ENCODE data around the gene ZBTB18. TPM values are rescaled to one million over a fixed set of nuclear protein-coding genes. Genes with fewer than 3 reads are reported as not detected.

ZBTB18 gene
- total RNA-seq, 1 donor from 2014 or later: 30.1 TPM

DNA sequence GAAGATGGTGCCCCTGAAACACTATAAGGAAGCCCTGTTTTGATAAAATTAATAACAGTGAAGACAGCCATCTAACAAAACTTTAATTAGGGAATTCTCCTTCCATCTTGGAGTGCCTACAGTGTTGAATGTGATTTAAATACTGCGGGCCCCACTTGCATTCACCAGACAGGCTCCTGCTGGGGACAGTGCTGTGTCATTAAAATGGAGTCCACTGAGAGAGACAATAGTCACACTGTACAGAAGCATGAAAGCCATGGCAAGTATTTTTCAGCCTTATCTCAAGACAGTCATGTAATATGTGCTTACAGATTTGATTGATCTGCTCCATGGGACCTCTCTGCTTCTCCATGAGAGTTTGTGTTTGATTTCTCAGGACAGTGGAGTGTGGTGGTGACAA lies 29.7 kb upstream of the ZBTB18 start:
- Histone ChIP-seq H4K20me1 (ENCODE audit: low read depth) (no peaks in the 10 kb centered on the region), H3K4me2 (peak overlapping the region; percentile 17), H3K27me3 (no peaks in the 10 kb centered on the region), H3K4me3 (no peak overlapping the region), H3K9ac (no peak overlapping the region), H3K79me2 (ENCODE audit: low read depth) (no peaks in the 10 kb centered on the region), H3F3A (ENCODE audit: low read depth) (no peaks in the 10 kb centered on the region), H3K36me3 (no peaks in the 10 kb centered on the region), H3K27ac (no peak overlapping the region), H3K4me1 (peaks cover 12% of the 10 kb centered on the region), H3K9me3 (ENCODE audit: low read depth) (no peaks in the 10 kb centered on the region), H2AFZ (replicated peaks) (no peak overlapping the region)
- H3K4me3 Mint-ChIP-seq: no peak overlapping the region
- H3K27me3 Mint-ChIP-seq (ENCODE audit: insufficient read depth, low read depth): peaks cover 2% of the 10 kb centered on the region
- TF ChIP-seq, protein P1, sequence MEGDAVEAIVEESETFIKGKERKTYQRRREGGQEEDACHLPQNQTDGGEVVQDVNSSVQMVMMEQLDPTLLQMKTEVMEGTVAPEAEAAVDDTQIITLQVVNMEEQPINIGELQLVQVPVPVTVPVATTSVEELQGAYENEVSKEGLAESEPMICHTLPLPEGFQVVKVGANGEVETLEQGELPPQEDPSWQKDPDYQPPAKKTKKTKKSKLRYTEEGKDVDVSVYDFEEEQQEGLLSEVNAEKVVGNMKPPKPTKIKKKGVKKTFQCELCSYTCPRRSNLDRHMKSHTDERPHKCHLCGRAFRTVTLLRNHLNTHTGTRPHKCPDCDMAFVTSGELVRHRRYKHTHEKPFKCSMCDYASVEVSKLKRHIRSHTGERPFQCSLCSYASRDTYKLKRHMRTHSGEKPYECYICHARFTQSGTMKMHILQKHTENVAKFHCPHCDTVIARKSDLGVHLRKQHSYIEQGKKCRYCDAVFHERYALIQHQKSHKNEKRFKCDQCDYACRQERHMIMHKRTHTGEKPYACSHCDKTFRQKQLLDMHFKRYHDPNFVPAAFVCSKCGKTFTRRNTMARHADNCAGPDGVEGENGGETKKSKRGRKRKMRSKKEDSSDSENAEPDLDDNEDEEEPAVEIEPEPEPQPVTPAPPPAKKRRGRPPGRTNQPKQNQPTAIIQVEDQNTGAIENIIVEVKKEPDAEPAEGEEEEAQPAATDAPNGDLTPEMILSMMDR (IDR thresholded peaks at IDR 0.05): no peak
- TF ChIP-seq EZH2 (IDR thresholded peaks at IDR 0.05) (no peak), EZH2phosphoT487 (IDR thresholded peaks at IDR 0.05) (no peak)
- H3K4me1 Mint-ChIP-seq: peaks cover 15% of the 10 kb centered on the region
- H3K9me3 Mint-ChIP-seq: peaks cover 2% of the 10 kb centered on the region
- peak; percentile 19 for DNase-seq (ENCODE audit: low spot score)
- no peaks in the 10 kb centered on the region for H3K36me3 Mint-ChIP-seq
- H3K27ac Mint-ChIP-seq: peak overlapping the region; percentile 3

DNA sequence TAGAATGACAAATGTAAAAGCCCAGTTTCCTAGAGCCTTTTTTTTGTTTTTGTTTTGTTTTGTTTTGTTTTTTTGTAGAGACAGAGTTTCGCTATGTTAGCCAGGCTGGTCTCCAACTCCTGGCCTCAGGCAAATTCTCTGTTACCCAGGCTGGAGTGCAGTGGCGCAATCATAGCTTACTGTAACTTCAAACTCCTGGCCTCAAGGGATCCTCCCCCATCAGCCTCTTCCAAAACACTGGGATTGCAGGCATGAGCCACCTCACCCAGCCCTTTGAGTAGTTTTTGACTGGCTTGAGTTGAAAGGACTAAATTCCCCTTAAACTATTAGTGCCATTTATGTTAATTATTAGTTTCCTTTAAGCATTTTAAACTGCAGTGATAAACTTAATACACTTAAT lies 28.8 kb upstream of the ZBTB18 start:
- DNase-seq (ENCODE audit: low spot score): no peak
- no peak overlapping the region for H3K27ac Mint-ChIP-seq
- no peak overlapping the region for H3K4me3 Mint-ChIP-seq
- H3K36me3 ChIP-seq: no peaks in the 10 kb centered on the region
- peaks cover 2% of the 10 kb centered on the region for H3K27me3 Mint-ChIP-seq (ENCODE audit: insufficient read depth, low read depth)
- no peak overlapping the region for H3K9ac ChIP-seq
- no peaks in the 10 kb centered on the region for H3K9me3 ChIP-seq (ENCODE audit: low read depth)
- no peak overlapping the region for H3K4me3 ChIP-seq
- peaks cover 15% of the 10 kb centered on the region for H3K4me1 Mint-ChIP-seq
- TF ChIP-seq, protein P1 (IDR thresholded peaks at IDR 0.05): no peak
- TF ChIP-seq EZH2phosphoT487 (IDR thresholded peaks at IDR 0.05) (no peak), EZH2 (IDR thresholded peaks at IDR 0.05) (no peak)
- H3K27ac ChIP-seq: no peak overlapping the region
- no peaks in the 10 kb centered on the region for H3K27me3 ChIP-seq
- no peak overlapping the region for H2AFZ ChIP-seq (replicated peaks)
- no peak overlapping the region for H3K4me2 ChIP-seq
- peaks cover 2% of the 10 kb centered on the region for H3K9me3 Mint-ChIP-seq
- H3F3A ChIP-seq (ENCODE audit: low read depth): no peaks in the 10 kb centered on the region
- no peaks in the 10 kb centered on the region for H4K20me1 ChIP-seq (ENCODE audit: low read depth)
- no peaks in the 10 kb centered on the region for H3K79me2 ChIP-seq (ENCODE audit: low read depth)
- H3K4me1 ChIP-seq: peaks cover 12% of the 10 kb centered on the region
- H3K36me3 Mint-ChIP-seq: no peaks in the 10 kb centered on the region

DNA sequence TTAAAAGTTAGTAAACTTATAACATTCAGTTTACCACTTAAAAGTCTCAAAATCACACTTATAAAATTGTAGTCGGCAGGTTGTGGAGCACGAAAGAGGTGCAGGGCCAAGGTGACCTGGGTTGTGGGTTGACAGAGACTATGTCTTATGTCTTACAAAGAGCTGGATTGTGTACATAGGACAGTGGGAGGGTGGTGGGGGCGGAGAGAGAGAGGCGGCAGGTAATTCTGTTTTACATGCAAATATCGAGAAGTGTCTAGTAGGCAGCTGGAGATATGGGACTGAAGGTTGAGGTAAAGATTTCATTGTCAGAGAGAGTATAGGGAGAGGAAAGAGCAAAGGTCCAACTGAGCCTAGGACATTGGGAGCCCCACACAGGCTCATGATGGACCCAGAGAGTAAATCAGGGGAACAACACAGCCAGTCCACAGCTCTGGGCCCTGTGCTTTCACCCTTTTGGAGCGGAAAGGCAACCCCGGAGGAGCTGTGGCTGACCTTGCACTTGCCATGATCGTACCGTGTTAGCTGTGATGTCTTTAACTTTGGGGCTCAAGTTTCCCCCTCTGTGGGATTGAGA lies 28.1 kb upstream of the ZBTB18 start:
- no peak overlapping the region for H3K4me3 Mint-ChIP-seq
- no peaks in the 10 kb centered on the region for H3K9me3 ChIP-seq (ENCODE audit: low read depth)
- no peak for DNase-seq (ENCODE audit: low spot score)
- H3K27ac ChIP-seq: no peak overlapping the region
- H3K4me1 ChIP-seq: peaks cover 12% of the 10 kb centered on the region
- H4K20me1 ChIP-seq (ENCODE audit: low read depth): no peaks in the 10 kb centered on the region
- no peak overlapping the region for H2AFZ ChIP-seq (replicated peaks)
- H3K27ac Mint-ChIP-seq: no peak overlapping the region
- peaks cover 18% of the 10 kb centered on the region for H3K4me1 Mint-ChIP-seq
- no peak overlapping the region for H3K4me2 ChIP-seq
- peaks cover 2% of the 10 kb centered on the region for H3K27me3 Mint-ChIP-seq (ENCODE audit: insufficient read depth, low read depth)
- no peaks in the 10 kb centered on the region for H3K79me2 ChIP-seq (ENCODE audit: low read depth)
- no peak overlapping the region for H3K9ac ChIP-seq
- H3K4me3 ChIP-seq: no peak overlapping the region
- no peaks in the 10 kb centered on the region for H3F3A ChIP-seq (ENCODE audit: low read depth)
- no peak for TF ChIP-seq EZH2phosphoT487 (IDR thresholded peaks at IDR 0.05)
- no peak for TF ChIP-seq EZH2 (IDR thresholded peaks at IDR 0.05)
- H3K36me3 Mint-ChIP-seq: no peaks in the 10 kb centered on the region
- H3K9me3 Mint-ChIP-seq: peaks cover 2% of the 10 kb centered on the region
- H3K27me3 ChIP-seq: no peaks in the 10 kb centered on the region
- no peaks in the 10 kb centered on the region for H3K36me3 ChIP-seq

DNA sequence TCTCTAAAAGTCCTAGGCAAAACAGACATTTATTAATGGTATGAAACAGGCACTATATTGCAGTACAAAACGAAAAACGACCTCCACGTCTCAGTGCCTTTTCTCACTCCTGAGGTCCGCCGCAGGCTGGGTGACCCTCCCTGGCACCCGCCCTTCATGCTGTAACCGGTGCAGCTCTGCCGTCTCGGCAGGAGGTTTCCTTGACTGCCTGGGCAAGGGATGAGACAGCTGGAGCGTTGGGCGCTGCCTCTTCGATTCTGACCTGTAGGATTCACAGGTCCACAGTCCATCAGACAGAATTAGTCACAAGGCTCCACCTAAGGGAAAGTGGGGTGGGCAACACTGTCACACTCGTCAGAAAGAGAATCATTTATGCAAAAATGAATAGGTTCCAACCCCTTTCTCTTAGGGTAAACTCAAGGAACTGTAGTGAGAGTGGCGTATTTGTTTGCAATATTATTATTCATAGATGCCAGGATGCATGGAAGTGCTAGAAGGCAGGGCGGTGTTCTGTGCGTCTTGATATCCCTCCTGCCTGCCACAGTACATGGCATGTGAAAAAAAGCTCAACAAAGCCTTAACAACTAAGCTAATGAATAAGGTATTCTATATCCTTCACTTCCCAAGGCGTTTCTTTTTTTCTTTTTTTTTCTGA lies 23.5 kb upstream of the ZBTB18 start:
- H3K9me3 ChIP-seq (ENCODE audit: low read depth): no peaks in the 10 kb centered on the region
- no peak overlapping the region for H2AFZ ChIP-seq (replicated peaks)
- DNase-seq (ENCODE audit: low spot score): no peak
- no peak overlapping the region for H3K4me2 ChIP-seq
- no peaks in the 10 kb centered on the region for H4K20me1 ChIP-seq (ENCODE audit: low read depth)
- no peak overlapping the region for H3K4me3 ChIP-seq
- H3F3A ChIP-seq (ENCODE audit: low read depth): no peaks in the 10 kb centered on the region
- no peaks in the 10 kb centered on the region for H3K79me2 ChIP-seq (ENCODE audit: low read depth)
- TF ChIP-seq EZH2phosphoT487 (IDR thresholded peaks at IDR 0.05) (no peak), EZH2 (IDR thresholded peaks at IDR 0.05) (no peak)
- no peak overlapping the region for H3K4me3 Mint-ChIP-seq
- no peaks in the 10 kb centered on the region for H3K27me3 ChIP-seq
- H3K27me3 Mint-ChIP-seq (ENCODE audit: insufficient read depth, low read depth): peaks cover 3% of the 10 kb centered on the region
- peak overlapping the region; percentile 10 for H3K27ac Mint-ChIP-seq
- no peak overlapping the region for H3K27ac ChIP-seq
- peaks cover 3% of the 10 kb centered on the region for H3K4me1 Mint-ChIP-seq
- no peaks in the 10 kb centered on the region for H3K4me1 ChIP-seq
- H3K9me3 Mint-ChIP-seq: peaks cover 8% of the 10 kb centered on the region
- H3K36me3 Mint-ChIP-seq: no peaks in the 10 kb centered on the region
- no peak overlapping the region for H3K9ac ChIP-seq
- H3K36me3 ChIP-seq: no peaks in the 10 kb centered on the region

All from neural progenitor cell (in vitro differentiated cells).